Thoracic aorta (tissue), 2 donors: ENCODE results near the gene CREB5. TPM values are rescaled to one million over a fixed set of nuclear protein-coding genes. Genes with fewer than 3 reads are reported as not detected.

Experiments used
- ATAC-seq: fragments of 150-250 bp; one replicate; pipeline ENCODE4 v1.8.0; 2017; ENCODE audit warnings: low read depth; ENCODE audit not compliant: insufficient number of reproducible peaks, low FRiP score
- DNase-seq: peaks from one replicate; pipeline ENCODE4 v3.0.0-alpha.2; 2020; ENCODE audit warnings: low spot score
- H3K27ac ChIP-seq, 2 donors: fragments of 200-600 bp; sonication (generic); 1 replicate in 1 of 2; 2 replicates in 1 of 2; pipeline ENCODE4 v1.5.1; 2016; ENCODE audit warnings: mild to moderate bottlenecking in 2 of 2, moderate library complexity in 2 of 2
- H3K27me3 ChIP-seq: fragments of 200-600 bp; sonication (generic); replicated peaks from 2 replicates; pipeline ENCODE4 v1.6.0; 2016; ENCODE audit warnings: mild to moderate bottlenecking; ENCODE audit not compliant: insufficient read depth
- H3K36me3 ChIP-seq: fragments of 200-600 bp; sonication (generic); one replicate; pipeline ENCODE4 v1.5.1; 2016
- H3K4me1 ChIP-seq, 2 donors: fragments of 200-600 bp; sonication (generic); 1 replicate in 1 of 2; 2 replicates in 1 of 2; pipeline versions ENCODE4 v1.5.1 to v1.6.0; 2016; ENCODE audit warnings: low read depth in 2 of 2, mild to moderate bottlenecking in 1 of 2; ENCODE audit not compliant: control insufficient read depth in 1 of 2
- H3K4me3 ChIP-seq: fragments of 200-600 bp; sonication (generic); 2 replicates; pipeline ENCODE4 v1.5.1; 2016; ENCODE audit warnings: mild to moderate bottlenecking
- H3K9me3 ChIP-seq: fragments of 200-600 bp; sonication (generic); 2 replicates; pipeline ENCODE4 v1.5.1; 2016
- CTCF ChIP-seq: fragments of 200-600 bp; sonication (generic); IDR thresholded peaks from one replicate; pipeline ENCODE4 v1.5.1; 2019; ENCODE audit warnings: antibody characterized with exemption
- total RNA-seq, 2 donors: library from RNA; depleted of rRNA; stranded (reverse); fragments of >200 nt; gene quantifications; one replicate each; pipeline versions ENCODE4 v1.1.0 to v1.2.3, GENCODE V29; 2016

Gene CREB5
- total RNA-seq, 2 donors from 2014 or later = 44.4 to 49.1 TPM

- DNase-seq = no peak
Measured at GRCh38 chr7:28472332-28472731, 60.0 kb downstream of the CREB5 start.

GRCh38 chr7:28473571-28474281 lies 61.4 kb downstream of the CREB5 start:
- peak overlapping the region; percentile 53 for H3K4me3 ChIP-seq
- H3K36me3 ChIP-seq = no peaks in the 10 kb centered on the region
- H3K9me3 ChIP-seq = no peaks in the 10 kb centered on the region
- DNase-seq (no peak), ATAC-seq (no peak)
- H3K27me3 ChIP-seq = no peaks in the 10 kb centered on the region
- TF ChIP-seq CTCF = no peak
- H3K4me1 ChIP-seq = peaks cover 9 to 31% of the 10 kb centered on the region in 2 donors
- peak overlapping the region in 1 of 2 donors; percentile 48 for H3K27ac ChIP-seq

More at GRCh38 chr7:28472332-28472731, 60.0 kb downstream of the CREB5 start:
- Histone ChIP-seq H3K4me1 (peaks cover 9 to 27% of the 10 kb centered on the region in 2 donors), H3K9me3 (no peaks in the 10 kb centered on the region), H3K27me3 (no peaks in the 10 kb centered on the region), H3K36me3 (no peaks in the 10 kb centered on the region), H3K4me3 (no peak overlapping the region), H3K27ac (no peak overlapping the region)
- no peak for ATAC-seq
- no peak for TF ChIP-seq CTCF

GRCh38 chr7:28474282-28474638 lies 61.9 kb downstream of the CREB5 start:
- no peaks in the 10 kb centered on the region for H3K9me3 ChIP-seq
- TF ChIP-seq CTCF = no peak
- H3K4me1 ChIP-seq = peaks cover 9 to 37% of the 10 kb centered on the region in 2 donors
- H3K27me3 ChIP-seq = no peaks in the 10 kb centered on the region
- peak overlapping the region; percentile 53 for H3K4me3 ChIP-seq
- peak overlapping the region in 1 of 2 donors; percentile 48 for H3K27ac ChIP-seq
- H3K36me3 ChIP-seq = no peaks in the 10 kb centered on the region
- no peak for ATAC-seq
- no peak for DNase-seq

GRCh38 chr7:28474640-28475039 lies 62.3 kb downstream of the CREB5 start:
- H3K27ac ChIP-seq = peak overlapping the region in 1 of 2 donors; percentile 48
- H3K4me3 ChIP-seq = peak overlapping the region; percentile 53
- peaks cover 9 to 40% of the 10 kb centered on the region in 2 donors for H3K4me1 ChIP-seq
- no peaks in the 10 kb centered on the region for H3K9me3 ChIP-seq
- H3K27me3 ChIP-seq = no peaks in the 10 kb centered on the region
- H3K36me3 ChIP-seq = no peaks in the 10 kb centered on the region
- TF ChIP-seq CTCF = no peak
- no peak for ATAC-seq
- no peak for DNase-seq

- Histone ChIP-seq H3K27ac (no peak overlapping the region), H3K27me3 (no peaks in the 10 kb centered on the region), H3K36me3 (no peaks in the 10 kb centered on the region), H3K4me1 (peaks cover 9 to 49% of the 10 kb centered on the region in 2 donors), H3K9me3 (no peaks in the 10 kb centered on the region), H3K4me3 (no peak overlapping the region)
- no peak for TF ChIP-seq CTCF
- DNase-seq (no peak), ATAC-seq (no peak)
Measured at GRCh38 chr7:28477041-28477442, 64.7 kb downstream of the CREB5 start.
